SIG-M5 (cell line): Measurements from ENCODE around the gene ARHGEF2.

Experiments
- DNase-seq: peaks from one replicate; lab custom pipeline; 2025; lab: John Stamatoyannopoulos, UW

The ARHGEF2 gene

GRCh38 chr1:155978325-155978972, at the start of gene ARHGEF2:
ARHGEF2 (minus strand) TSS chr1:155978547; CDS start chr1:155978427, 120 bp downstream.
- DNase-seq = peak; percentile 89

- DNase-seq = no peak
Observed at GRCh38 chr1:156026588-156026987, 48.2 kb upstream of the ARHGEF2 start.

- DNase-seq = no peak
Observed at GRCh38 chr1:156025876-156026275, 47.5 kb upstream of the ARHGEF2 start.

- no peak for DNase-seq
Observed at GRCh38 chr1:156024801-156025200, 46.5 kb upstream of the ARHGEF2 start.

GRCh38 chr1:156021954-156022353, 43.6 kb upstream of the ARHGEF2 start:
- DNase-seq = no peak

GRCh38 chr1:156021093-156021428, 42.7 kb upstream of the ARHGEF2 start:
- DNase-seq = no peak

- DNase-seq = peak; percentile 91
Observed at GRCh38 chr1:156020293-156021092, 42.1 kb upstream of the ARHGEF2 start, which contains the start of gene SSR2. SSR2 (minus strand) TSS chr1:156020951; CDS start chr1:156020167, 784 bp downstream.

- no peak for DNase-seq
Observed at GRCh38 chr1:156019946-156020292, 41.6 kb upstream of the ARHGEF2 start.

GRCh38 chr1:156014829-156015228, 36.5 kb upstream of the ARHGEF2 start:
- no peak for DNase-seq

- no peak for DNase-seq
Observed at GRCh38 chr1:156012051-156012817, 33.9 kb upstream of the ARHGEF2 start.

GRCh38 chr1:156009404-156009803, 31.1 kb upstream of the ARHGEF2 start:
- DNase-seq = no peak

GRCh38 chr1:156006666-156007376, 28.5 kb upstream of the ARHGEF2 start:
- no peak for DNase-seq

GRCh38 chr1:156004843-156005584, 26.7 kb upstream of the ARHGEF2 start:
- DNase-seq = no peak

GRCh38 chr1:156003923-156004188, 25.5 kb upstream of the ARHGEF2 start:
- DNase-seq = no peak

GRCh38 chr1:156002188-156002911, 24.0 kb upstream of the ARHGEF2 start:
- no peak for DNase-seq

- DNase-seq = no peak
Observed at GRCh38 chr1:156001662-156002171, 23.4 kb upstream of the ARHGEF2 start.

- no peak for DNase-seq
Observed at GRCh38 chr1:156001021-156001661, 22.8 kb upstream of the ARHGEF2 start.

- DNase-seq = no peak
Observed at GRCh38 chr1:155999964-156000363, 21.6 kb upstream of the ARHGEF2 start.

GRCh38 chr1:155996166-155996565, 17.8 kb upstream of the ARHGEF2 start:
- no peak for DNase-seq

- DNase-seq = no peak
Observed at GRCh38 chr1:155993595-155993994, 15.2 kb upstream of the ARHGEF2 start.
